IPS-NIHi7 (cell line): Measurements from ENCODE around the gene FOXP1.

ENCODE experiments used
- DNase-seq: peaks from one replicate; pipeline ENCODE4 v3.0.0; 2012; ENCODE audit warnings: mixed read lengths; ENCODE audit errors: extremely low spot score

Gene FOXP1

GRCh38 chr3:71372241-71372768 is 211.2 kb downstream of the FOXP1 start:
- peak; percentile 23 for DNase-seq

DNA sequence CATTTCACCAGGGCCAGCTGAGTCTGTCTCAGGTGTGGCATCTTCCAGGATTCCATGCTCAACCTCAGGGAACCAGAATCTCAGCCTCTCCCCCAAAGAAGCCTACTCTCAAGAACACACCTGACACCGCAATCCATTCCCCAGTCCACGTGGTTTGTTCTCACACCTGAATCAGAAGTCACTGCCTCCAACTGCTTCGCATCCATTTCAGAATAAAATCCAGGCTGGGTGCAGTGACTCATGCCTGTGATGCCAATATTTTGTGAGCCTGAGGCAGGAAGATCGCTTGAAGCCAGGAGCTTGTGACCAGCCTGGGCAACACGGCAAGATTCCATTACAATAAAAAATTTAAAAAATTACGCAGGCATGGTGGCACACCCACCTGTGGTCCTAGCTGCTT is 212.2 kb downstream of the FOXP1 start:
- DNase-seq, result no peak

- no peak for DNase-seq
Measured at GRCh38 chr3:71370467-71370866, 213.1 kb downstream of the FOXP1 start.

DNA sequence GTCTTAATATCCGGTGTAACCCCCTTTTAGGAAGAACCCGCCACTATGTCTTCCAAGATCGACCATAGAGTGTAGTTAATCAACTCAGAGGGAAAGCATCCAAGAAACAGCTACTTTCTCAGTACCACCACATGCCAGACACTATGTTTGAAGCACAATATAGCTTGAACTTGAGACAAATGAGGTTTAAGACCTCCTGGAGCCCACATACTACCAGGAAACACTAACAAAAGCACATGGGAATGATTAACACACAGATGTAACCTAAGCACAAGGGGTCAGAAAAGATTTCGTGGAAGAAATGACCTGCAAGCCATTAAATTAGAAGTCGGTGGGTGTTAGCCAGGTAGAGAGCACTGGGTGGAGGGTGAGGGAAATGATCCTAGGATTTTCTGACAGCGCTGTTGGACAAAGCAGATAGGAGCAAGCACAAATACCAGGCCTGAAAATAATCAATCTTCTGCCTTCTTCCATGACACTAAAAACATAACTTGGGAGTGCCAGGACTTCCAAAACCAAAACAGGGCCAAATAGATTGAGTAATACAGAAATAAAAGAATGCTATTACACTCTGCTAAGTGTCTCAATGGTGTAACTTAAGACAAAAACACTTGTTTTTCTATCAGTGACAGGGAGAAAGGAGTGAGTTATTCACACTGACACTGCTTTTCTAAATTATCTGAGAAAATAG is 213.7 kb downstream of the FOXP1 start:
- DNase-seq, result no peak

GRCh38 chr3:71366988-71367604 is 216.4 kb downstream of the FOXP1 start:
- DNase-seq, result no peak

- DNase-seq, result no peak
Measured at GRCh38 chr3:71361334-71361890, 222.1 kb downstream of the FOXP1 start.

- DNase-seq, result no peak
Measured at GRCh38 chr3:71360764-71361163, 222.8 kb downstream of the FOXP1 start.

GRCh38 chr3:71360180-71360579 is 223.3 kb downstream of the FOXP1 start:
- no peak for DNase-seq

DNA sequence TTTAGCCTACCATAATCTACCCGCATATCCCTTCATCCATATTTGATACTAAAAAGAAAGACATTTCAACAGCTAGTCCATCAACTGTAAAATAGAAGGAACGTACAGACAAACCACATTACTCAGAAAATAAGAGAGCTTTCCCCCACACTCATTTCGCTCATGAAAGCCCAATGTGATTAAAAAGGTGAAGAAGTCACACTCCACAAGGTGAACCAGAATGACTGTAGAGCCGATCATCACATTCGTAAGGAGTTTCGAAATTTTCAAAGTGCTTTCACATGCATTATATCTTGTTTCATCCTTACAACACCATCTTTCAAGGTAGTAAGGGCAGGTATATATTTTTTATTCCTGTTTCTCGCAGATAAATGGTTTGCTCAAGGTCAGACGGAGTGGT is 225.3 kb downstream of the FOXP1 start:
- DNase-seq, result no peak

DNA sequence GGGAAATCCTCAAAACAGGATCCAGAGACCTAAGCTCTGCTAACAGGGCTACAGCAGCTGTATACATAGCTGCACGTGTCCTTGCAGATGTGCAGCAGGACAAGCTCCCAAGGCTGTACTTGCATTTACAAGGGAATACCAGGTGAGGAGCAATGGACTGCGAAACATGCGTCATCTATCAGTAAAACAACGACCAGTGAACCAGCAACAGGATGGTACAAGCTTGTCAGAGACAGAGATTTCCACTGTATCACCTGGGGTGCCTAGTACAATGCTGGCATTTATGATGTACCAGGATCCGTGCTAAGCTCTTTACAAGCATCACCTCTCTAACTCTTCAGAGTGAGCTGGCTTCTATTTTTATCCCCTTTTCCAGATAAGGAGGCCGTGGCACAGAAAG is 227.3 kb downstream of the FOXP1 start:
- no peak for DNase-seq

GRCh38 chr3:71355862-71356261 is 227.7 kb downstream of the FOXP1 start:
- no peak for DNase-seq

GRCh38 chr3:71355037-71355436 is 228.5 kb downstream of the FOXP1 start:
- DNase-seq, result no peak

DNA sequence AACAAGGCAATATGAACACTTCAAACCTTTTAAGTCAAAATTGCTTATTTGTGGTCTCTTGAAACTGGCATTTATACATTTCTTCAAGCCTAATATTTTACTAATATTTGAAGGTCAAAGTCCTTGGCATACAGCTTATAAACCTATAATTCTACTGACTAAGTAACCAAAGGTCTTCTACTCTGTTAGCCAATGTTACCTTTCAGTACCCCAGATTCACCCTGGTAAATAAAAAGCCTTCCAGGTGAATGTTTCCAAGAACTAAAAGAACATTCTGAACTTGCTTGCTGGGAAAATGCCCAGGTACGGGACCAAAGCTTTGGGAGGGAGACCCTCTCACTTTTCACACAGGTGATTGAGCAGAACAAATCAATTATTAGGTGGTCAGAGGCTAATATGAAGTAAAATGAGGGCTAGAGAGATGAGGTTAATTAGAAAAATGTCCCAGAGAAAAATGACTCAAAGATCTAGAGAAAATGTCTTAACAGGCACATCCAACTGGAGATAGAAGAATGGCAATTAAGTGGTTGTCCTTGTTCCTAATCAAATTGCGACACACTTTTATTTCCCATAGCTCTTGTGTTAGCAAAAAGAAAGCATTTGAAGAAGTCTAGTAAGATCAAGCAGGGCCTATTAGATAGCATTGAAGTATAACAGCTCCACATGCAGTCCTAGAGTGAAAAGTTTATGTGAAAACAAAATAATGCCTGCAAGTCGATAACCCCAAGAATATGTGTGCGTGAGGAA is 232.0 kb downstream of the FOXP1 start:
- DNase-seq, result no peak

- DNase-seq, result no peak
Measured at GRCh38 chr3:71350998-71351397, 232.5 kb downstream of the FOXP1 start.

DNA sequence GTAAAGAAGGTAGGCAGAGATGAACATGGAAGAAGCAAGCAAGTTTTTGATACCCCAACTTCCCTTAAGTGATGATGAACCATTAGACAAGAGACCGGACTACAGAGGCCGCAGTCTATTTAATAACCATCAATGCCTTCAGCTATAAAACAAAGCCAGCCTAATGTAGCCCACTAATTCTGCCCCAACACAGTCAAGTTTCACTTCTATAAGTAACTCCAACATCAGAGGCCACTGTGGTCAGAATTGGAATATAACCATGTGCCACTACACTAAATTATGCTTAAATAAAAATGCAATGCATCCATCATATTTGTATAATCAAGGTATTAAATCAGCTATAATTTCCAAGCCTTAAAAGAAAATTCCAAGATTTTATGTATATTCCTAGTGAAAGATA is 234.7 kb downstream of the FOXP1 start:
- no peak for DNase-seq

DNA sequence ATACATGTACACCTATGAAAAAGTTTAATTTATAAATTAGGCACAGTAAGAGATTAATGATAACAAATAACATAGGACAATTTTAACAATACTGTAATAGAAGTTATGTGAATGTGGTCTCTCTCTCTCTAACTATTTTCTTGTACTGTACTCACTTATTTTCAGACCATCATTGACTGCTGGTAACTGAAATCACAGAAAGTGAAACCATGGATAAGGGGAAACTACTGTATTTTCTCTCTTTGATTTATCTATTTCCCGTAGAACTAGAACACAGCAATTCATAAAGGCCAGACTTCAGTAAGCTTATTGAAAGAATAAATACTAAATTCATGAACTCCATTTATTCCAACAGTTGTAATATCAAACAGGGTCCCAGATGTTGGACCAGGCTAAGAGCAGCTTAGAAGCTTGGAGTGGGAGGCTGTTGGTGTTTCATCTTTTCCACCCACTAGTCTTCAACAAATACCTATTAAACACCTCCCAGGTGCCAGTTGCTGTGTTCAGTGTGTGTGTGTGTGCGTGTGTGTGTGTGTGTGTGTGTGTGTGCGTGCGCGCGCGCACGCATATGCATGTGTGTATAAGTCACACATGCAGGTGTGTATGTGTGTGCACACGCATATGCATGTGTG is 235.4 kb downstream of the FOXP1 start:
- no peak for DNase-seq

GRCh38 chr3:71346061-71346460 is 237.5 kb downstream of the FOXP1 start:
- no peak for DNase-seq

DNA sequence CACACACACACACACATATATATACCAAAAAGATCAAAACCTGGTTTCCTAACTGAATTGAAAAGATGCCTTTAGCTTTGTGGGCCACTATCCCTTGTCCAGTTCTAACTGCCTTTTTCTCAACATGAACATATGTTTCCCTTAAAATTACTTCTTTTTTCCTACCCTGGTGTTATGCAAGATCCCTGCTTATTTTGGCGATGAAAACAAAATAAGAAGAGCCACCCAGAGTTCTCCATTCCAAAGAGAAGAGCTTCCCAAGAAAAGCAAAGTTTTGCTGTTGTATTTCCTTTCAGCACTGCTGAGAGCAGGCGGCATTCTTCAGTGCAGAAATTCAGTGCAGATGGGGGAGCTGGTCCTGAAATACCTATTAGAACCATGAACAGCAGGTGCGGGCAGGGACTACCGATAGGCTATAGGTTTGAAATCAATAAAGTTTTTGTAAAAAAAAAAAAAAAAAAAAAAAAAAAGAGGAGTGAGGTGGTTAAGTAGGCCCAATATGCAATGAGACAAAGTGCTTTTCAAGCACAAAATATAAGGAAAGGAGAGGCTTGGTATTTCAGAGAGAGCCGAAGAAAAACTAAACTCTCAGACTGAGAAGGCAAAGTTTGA is 238.0 kb downstream of the FOXP1 start:
- no peak for DNase-seq

DNA sequence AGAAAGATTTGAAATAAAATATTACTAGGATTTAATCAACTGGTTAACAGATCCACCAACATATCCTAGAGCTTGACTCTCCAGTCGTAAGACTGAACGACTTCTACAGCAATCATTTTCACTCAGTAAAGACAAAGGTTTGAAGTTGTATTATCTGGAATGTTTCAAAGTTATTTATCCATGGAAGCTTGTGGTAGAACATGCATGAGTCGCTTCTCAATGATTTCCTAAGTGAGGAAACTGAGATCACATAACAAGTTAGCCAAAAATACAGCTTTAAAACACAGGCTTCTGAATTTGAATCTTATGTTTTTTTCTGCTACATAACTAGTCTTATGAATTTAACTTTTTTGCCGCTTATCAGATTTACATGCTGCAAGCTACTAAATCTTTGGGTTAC is 241.8 kb downstream of the FOXP1 start:
- no peak for DNase-seq

DNA sequence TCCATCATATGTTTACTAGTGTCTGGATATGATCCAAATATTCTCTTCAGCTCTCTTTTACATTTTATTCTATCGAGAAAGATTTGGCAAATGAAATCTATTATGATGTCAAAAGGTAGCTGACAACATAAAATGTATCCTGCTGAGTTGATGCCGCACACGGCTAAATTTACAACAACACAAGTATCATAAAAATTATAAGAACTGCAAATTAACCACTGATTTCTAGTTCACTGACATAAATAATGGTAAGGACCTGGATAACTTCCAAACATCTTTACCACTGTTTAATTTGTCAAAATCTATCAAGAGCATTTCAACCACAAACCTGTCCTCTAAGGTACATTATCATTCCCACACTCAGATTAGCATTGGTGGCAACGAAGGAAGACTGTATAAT is 244.5 kb downstream of the FOXP1 start:
- no peak for DNase-seq

DNA sequence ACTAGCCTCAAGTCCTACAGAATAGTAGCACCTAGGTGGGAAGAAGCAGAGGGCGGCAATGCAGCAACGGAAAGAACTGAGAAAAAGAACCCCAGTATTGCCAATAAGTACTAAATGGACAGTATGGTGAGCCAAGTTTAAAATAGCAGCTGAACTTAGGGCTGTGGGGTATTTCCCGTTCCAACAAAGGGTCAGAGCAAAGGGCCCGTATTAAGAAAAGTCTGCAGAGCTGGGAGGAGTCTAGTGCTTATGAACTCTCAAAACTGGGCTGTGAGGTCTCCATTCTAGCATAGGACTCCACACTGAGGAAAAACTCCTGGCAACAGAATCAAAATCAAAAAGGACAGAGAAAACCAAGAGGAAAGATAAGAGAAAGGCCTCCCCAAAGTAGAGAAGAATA is 250.7 kb downstream of the FOXP1 start:
- no peak for DNase-seq

DNA sequence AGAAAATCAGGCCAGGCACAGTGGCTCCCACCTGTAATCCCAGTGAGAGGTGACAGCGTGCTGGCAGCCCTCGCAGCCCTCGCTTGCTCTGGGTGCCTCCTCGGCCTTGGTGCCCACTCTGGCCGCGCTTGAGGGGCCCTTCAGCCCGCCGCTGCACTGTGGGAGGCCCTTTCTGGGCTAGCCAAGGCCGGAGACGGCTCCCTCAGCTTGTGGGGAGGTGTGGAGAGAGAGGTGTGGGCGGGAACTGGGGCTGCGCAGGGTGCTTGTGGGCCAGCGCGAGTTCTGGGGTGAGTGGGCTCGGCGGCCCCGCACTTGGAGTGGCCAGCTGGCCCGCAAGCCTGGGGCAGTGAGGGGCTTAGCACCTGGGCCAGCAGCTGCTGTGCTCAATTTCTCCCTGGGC is 252.6 kb downstream of the FOXP1 start:
- DNase-seq, result no peak
